Measurements from ENCODE around the gene GRK4. TPM values are rescaled to one million over a fixed set of nuclear protein-coding genes. Genes with fewer than 3 reads are reported as not detected.

The GRK4 gene
- total and polyA plus RNA-seq, 2 of the 8 experiments (the other 6 are each of a cell fraction or from before 2014, with no cell fraction given) = 0.77 to 1.8 TPM

DNA sequence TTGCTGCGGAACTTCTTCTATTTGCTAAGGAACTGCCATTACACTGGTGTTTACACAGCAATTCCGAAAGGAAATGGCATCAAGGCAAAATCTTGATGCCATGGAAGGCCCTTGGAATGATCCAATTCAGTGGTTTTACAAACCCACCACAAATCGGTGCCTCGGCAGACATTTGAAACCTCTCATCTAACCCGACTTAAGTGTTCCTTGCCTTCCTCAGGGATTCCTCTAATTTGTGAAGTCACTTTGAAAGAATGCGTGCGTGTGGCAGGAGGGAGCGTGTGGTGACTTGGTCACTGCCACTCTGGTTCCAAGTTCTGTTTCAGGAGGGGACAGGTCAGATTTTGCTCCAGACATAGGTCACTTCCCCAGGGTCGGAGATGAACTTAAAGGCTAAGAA lies 4.9 kb upstream of the GRK4 start (continued):
- TF ChIP-seq, protein P1, sequence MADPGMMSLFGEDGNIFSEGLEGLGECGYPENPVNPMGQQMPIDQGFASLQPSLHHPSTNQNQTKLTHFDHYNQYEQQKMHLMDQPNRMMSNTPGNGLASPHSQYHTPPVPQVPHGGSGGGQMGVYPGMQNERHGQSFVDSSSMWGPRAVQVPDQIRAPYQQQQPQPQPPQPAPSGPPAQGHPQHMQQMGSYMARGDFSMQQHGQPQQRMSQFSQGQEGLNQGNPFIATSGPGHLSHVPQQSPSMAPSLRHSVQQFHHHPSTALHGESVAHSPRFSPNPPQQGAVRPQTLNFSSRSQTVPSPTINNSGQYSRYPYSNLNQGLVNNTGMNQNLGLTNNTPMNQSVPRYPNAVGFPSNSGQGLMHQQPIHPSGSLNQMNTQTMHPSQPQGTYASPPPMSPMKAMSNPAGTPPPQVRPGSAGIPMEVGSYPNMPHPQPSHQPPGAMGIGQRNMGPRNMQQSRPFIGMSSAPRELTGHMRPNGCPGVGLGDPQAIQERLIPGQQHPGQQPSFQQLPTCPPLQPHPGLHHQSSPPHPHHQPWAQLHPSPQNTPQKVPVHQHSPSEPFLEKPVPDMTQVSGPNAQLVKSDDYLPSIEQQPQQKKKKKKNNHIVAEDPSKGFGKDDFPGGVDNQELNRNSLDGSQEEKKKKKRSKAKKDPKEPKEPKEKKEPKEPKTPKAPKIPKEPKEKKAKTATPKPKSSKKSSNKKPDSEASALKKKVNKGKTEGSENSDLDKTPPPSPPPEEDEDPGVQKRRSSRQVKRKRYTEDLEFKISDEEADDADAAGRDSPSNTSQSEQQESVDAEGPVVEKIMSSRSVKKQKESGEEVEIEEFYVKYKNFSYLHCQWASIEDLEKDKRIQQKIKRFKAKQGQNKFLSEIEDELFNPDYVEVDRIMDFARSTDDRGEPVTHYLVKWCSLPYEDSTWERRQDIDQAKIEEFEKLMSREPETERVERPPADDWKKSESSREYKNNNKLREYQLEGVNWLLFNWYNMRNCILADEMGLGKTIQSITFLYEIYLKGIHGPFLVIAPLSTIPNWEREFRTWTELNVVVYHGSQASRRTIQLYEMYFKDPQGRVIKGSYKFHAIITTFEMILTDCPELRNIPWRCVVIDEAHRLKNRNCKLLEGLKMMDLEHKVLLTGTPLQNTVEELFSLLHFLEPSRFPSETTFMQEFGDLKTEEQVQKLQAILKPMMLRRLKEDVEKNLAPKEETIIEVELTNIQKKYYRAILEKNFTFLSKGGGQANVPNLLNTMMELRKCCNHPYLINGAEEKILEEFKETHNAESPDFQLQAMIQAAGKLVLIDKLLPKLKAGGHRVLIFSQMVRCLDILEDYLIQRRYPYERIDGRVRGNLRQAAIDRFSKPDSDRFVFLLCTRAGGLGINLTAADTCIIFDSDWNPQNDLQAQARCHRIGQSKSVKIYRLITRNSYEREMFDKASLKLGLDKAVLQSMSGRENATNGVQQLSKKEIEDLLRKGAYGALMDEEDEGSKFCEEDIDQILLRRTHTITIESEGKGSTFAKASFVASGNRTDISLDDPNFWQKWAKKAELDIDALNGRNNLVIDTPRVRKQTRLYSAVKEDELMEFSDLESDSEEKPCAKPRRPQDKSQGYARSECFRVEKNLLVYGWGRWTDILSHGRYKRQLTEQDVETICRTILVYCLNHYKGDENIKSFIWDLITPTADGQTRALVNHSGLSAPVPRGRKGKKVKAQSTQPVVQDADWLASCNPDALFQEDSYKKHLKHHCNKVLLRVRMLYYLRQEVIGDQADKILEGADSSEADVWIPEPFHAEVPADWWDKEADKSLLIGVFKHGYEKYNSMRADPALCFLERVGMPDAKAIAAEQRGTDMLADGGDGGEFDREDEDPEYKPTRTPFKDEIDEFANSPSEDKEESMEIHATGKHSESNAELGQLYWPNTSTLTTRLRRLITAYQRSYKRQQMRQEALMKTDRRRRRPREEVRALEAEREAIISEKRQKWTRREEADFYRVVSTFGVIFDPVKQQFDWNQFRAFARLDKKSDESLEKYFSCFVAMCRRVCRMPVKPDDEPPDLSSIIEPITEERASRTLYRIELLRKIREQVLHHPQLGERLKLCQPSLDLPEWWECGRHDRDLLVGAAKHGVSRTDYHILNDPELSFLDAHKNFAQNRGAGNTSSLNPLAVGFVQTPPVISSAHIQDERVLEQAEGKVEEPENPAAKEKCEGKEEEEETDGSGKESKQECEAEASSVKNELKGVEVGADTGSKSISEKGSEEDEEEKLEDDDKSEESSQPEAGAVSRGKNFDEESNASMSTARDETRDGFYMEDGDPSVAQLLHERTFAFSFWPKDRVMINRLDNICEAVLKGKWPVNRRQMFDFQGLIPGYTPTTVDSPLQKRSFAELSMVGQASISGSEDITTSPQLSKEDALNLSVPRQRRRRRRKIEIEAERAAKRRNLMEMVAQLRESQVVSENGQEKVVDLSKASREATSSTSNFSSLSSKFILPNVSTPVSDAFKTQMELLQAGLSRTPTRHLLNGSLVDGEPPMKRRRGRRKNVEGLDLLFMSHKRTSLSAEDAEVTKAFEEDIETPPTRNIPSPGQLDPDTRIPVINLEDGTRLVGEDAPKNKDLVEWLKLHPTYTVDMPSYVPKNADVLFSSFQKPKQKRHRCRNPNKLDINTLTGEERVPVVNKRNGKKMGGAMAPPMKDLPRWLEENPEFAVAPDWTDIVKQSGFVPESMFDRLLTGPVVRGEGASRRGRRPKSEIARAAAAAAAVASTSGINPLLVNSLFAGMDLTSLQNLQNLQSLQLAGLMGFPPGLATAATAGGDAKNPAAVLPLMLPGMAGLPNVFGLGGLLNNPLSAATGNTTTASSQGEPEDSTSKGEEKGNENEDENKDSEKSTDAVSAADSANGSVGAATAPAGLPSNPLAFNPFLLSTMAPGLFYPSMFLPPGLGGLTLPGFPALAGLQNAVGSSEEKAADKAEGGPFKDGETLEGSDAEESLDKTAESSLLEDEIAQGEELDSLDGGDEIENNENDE (IDR thresholded peaks at IDR 0.05; ENCODE audit: insufficient replicate concordance, low read length) = no peak
- TF ChIP-seq ATF2 (IDR thresholded peaks at IDR 0.05; ENCODE audit: low read length) = no peak
- TF ChIP-seq POLR2A (IDR thresholded peaks at IDR 0.05; ENCODE audit: control extremely low read depth in 1 of 2, low read depth in 2 of 2, low read length in 2 of 2) = no peak
- no peak for TF ChIP-seq SAP30 (IDR thresholded peaks at IDR 0.05; ENCODE audit: insufficient read depth, insufficient replicate concordance, low read length)
- no peak for TF ChIP-seq FOSL1 (IDR thresholded peaks at IDR 0.05; ENCODE audit: insufficient read depth, low read depth, low read length)
- no peak for TF ChIP-seq SUZ12 (IDR thresholded peaks at IDR 0.05; ENCODE audit: low read length)
